Gastroesophageal sphincter (tissue), 4 donors: Measurements from ENCODE around the gene KCNN2. TPM values are rescaled to one million over a fixed set of nuclear protein-coding genes. Genes with fewer than 3 reads are reported as not detected.

ENCODE experiments used
- ATAC-seq: fragments of 150-250 bp; one replicate; pipeline ENCODE4 v1.9.1; 2016; ENCODE audit warnings: mild to moderate bottlenecking, moderate library complexity
- H3K27ac ChIP-seq, 4 donors: fragments of 200-600 bp; sonication (generic) in 3 of 4; 1 replicate in 3 of 4; 2 replicates in 1 of 4; pipeline ENCODE4 v1.5.1; 2016 to 2019
- H3K27me3 ChIP-seq: fragments of 200-600 bp; sonication (generic); one replicate; pipeline ENCODE4 v1.5.1; 2019
- H3K36me3 ChIP-seq, 2 donors: fragments of 200-600 bp; sonication (generic); one replicate each; pipeline ENCODE4 v1.5.1; 2019; ENCODE audit warnings: control low read depth in 1 of 2
- H3K4me1 ChIP-seq, 3 donors: fragments of 200-600 bp; sonication (generic); 1 replicate in 2 of 3; 2 replicates in 1 of 3; pipeline ENCODE4 v1.5.1; 2016 to 2019; ENCODE audit warnings: control low read depth in 2 of 3
- H3K4me3 ChIP-seq, 2 donors: fragments of 200-600 bp; sonication (generic); one replicate each; pipeline ENCODE4 v1.5.1; 2019; ENCODE audit warnings: mild to moderate bottlenecking in 1 of 2, moderate library complexity in 1 of 2
- H3K9me3 ChIP-seq, 3 donors: fragments of 200-600 bp; sonication (generic); one replicate each; pipeline ENCODE4 v1.5.1; 2017 to 2019; ENCODE audit warnings: control low read depth in 2 of 3
- CTCF ChIP-seq, 4 experiments: fragments of 200-600 bp in 2 of 4; fragments of 450-650 bp in 2 of 4; sonication (generic) in 1 of 4; IDR thresholded peaks; one replicate each; pipeline ENCODE4 v1.5.1; 2017 to 2019; ENCODE audit warnings: antibody characterized with exemption in 4 of 4, mild to moderate bottlenecking in 2 of 4, moderate library complexity in 2 of 4
- EP300 ChIP-seq: sonication (generic); formaldehyde crosslinking; IDR thresholded peaks from one replicate; pipeline ENCODE4 v1.6.1; 2017; ENCODE audit warnings: antibody characterized with exemption, mild to moderate bottlenecking
- POLR2A ChIP-seq, 2 donors: fragments of 450-650 bp; IDR thresholded peaks; one replicate each; pipeline ENCODE4 v1.6.1; 2017; ENCODE audit warnings: antibody characterized with exemption in 2 of 2, mild to moderate bottlenecking in 2 of 2, moderate library complexity in 1 of 2
- POLR2AphosphoS5 ChIP-seq: sonication (generic); formaldehyde crosslinking; IDR thresholded peaks from one replicate; pipeline ENCODE4 v1.6.1; 2017; ENCODE audit warnings: antibody characterized with exemption
- WGBS, 2 donors: methylation state at CpG; one replicate each; pipeline ENCODE4 v1.1.5; 2018; ENCODE audit warnings: low coverage in 1 of 2; 5-methylcytosine and 5-hydroxymethylcytosine counted together
- total RNA-seq, 4 donors: library from RNA; depleted of rRNA; stranded (reverse); fragments of >200 nt; gene quantifications; one replicate each; pipeline ENCODE4 v1.1.0, GENCODE V29; 2016

The KCNN2 gene
- total RNA-seq, 4 donors from 2014 or later, result 2.8 to 7.8 (median 3.5) TPM

- Histone ChIP-seq H3K9me3 (no peaks in the 10 kb centered on the region), H3K27ac (peak overlapping the region in 3 of 4 donors; percentile 65 to 73 (median 67)), H3K4me3 (peak overlapping the region; percentile 64 to 74), H3K27me3 (peaks cover 39% of the 10 kb centered on the region), H3K4me1 (peaks cover 0 to 38% (median 11%) of the 10 kb centered on the region in 3 donors), H3K36me3 (no peaks in the 10 kb centered on the region)
- WGBS, 2 donors, result 0 to 6% methylated on average over 4 to 7 of the region's 78 CpGs
- TF ChIP-seq CTCF (IDR thresholded peaks at IDR 0.05) (peak in 1 of 4 experiments; percentile 37), POLR2AphosphoS5 (no peak)
- ATAC-seq, result peak; percentile 21
Observed at GRCh38 chr5:114360816-114361723, 800 bp upstream of the KCNN2 start.

GRCh38 chr5:114362197-114362976, 517 bp downstream of the KCNN2 start:
- Histone ChIP-seq H3K36me3 (no peaks in the 10 kb centered on the region), H3K27me3 (peaks cover 39% of the 10 kb centered on the region), H3K4me3 (peak overlapping the region; percentile 64 to 74), H3K27ac (peak overlapping the region in 3 of 4 donors; percentile 65 to 73 (median 67)), H3K4me1 (peaks cover 0 to 38% (median 11%) of the 10 kb centered on the region in 3 donors), H3K9me3 (no peaks in the 10 kb centered on the region)
- WGBS, 2 donors, result 0% methylated on average over 12 to 14 of the region's 87 CpGs
- peak; percentile 20 for ATAC-seq
- TF ChIP-seq CTCF (IDR thresholded peaks at IDR 0.05), result peak in 1 of 4 experiments; percentile 17
- TF ChIP-seq EP300, result no peak
- no peak for TF ChIP-seq POLR2A (IDR thresholded peaks at IDR 0.05)

GRCh38 chr5:114362977-114363761, 1.3 kb downstream of the KCNN2 start:
- TF ChIP-seq EP300 (no peak), POLR2A (IDR thresholded peaks at IDR 0.05) (no peak), POLR2AphosphoS5 (no peak)
- ATAC-seq, result no peak
- peaks cover 39% of the 10 kb centered on the region for H3K27me3 ChIP-seq
- no peaks in the 10 kb centered on the region for H3K36me3 ChIP-seq
- H3K9me3 ChIP-seq, result no peaks in the 10 kb centered on the region
- H3K4me1 ChIP-seq, result peaks cover 0 to 38% (median 11%) of the 10 kb centered on the region in 3 donors
- H3K4me3 ChIP-seq, result peak overlapping the region; percentile 64 to 74
- H3K27ac ChIP-seq, result peak overlapping the region in 2 of 4 donors; percentile 67 to 73
- WGBS, 2 donors, result 22% methylated on average over 6 of the region's 62 CpGs; no CpG with 5 or more reads in 1 of the 2 donors

DNA sequence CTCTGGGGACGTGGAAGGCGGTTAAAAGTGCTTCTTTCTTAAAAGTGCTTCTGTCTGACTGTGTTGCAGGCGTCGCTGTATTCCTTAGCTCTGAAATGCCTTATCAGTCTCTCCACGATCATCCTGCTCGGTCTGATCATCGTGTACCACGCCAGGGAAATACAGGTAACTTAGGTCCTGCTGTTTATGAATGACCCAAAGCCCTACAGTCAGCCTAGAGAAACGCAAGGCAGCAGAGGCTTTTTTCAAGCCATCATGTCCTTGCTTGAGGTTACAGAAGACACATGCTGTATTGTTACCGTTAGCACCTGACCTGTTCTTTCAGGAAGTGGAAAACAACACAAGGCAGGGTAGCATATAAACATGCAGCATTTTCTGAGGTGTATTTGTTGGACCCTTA, 2.0 kb downstream of the KCNN2 start:
- peak overlapping the region in 1 of 2 donors; percentile 74 for H3K4me3 ChIP-seq
- no peaks in the 10 kb centered on the region for H3K9me3 ChIP-seq
- WGBS, 2 donors, result 36 to 57% methylated on average over 5 to 10 of the region's 10 CpGs
- ATAC-seq, result no peak
- H3K27me3 ChIP-seq, result peaks cover 39% of the 10 kb centered on the region
- TF ChIP-seq EP300, result no peak
- no peak for TF ChIP-seq POLR2AphosphoS5
- no peak for TF ChIP-seq CTCF (IDR thresholded peaks at IDR 0.05)
- TF ChIP-seq POLR2A (IDR thresholded peaks at IDR 0.05), result no peak
- peaks cover 0 to 38% (median 11%) of the 10 kb centered on the region in 3 donors for H3K4me1 ChIP-seq
- no peak overlapping the region for H3K27ac ChIP-seq
- no peaks in the 10 kb centered on the region for H3K36me3 ChIP-seq

- Histone ChIP-seq H3K4me3 (no peak overlapping the region), H3K9me3 (no peaks in the 10 kb centered on the region), H3K36me3 (no peaks in the 10 kb centered on the region), H3K27ac (no peak overlapping the region), H3K27me3 (peaks cover 21% of the 10 kb centered on the region), H3K4me1 (peaks cover 0 to 21% (median 5%) of the 10 kb centered on the region in 3 donors)
- ATAC-seq, result no peak
- TF ChIP-seq CTCF (IDR thresholded peaks at IDR 0.05) (no peak), POLR2A (IDR thresholded peaks at IDR 0.05) (no peak), POLR2AphosphoS5 (no peak), EP300 (no peak)
- 43 to 60% methylated on average over 2 of the region's 2 CpGs for WGBS, 2 donors
Observed at GRCh38 chr5:114367029-114367428, 5.2 kb downstream of the KCNN2 start.
